SK-N-SH treated with all-trans-retinoic acid at 6 μM for 48 hours (cell line): ENCODE results near the gene WNK2.

Experiments
- ATAC-seq: fragments of 200-7000 bp; cut with Tn5 transposase; 3 replicates; pipeline ENCODE4 v1.9.1; 2020; ENCODE audit warnings: mild to moderate bottlenecking, moderate library complexity
- ARNTL ChIP-seq: fragments of 450-650 bp; formaldehyde crosslinking; IDR thresholded peaks from 2 replicates; pipeline ENCODE4 v1.5.0; 2020; ENCODE audit warnings: low read depth, mild to moderate bottlenecking, moderate library complexity, borderline replicate concordance
- BACH2 ChIP-seq: fragments of 250-450 bp; sonication (Bioruptor Pico); IDR thresholded peaks from 2 replicates; pipeline ENCODE4 v1.9.0; 2021; ENCODE audit warnings: mild to moderate bottlenecking, borderline replicate concordance
- CREB5 ChIP-seq: fragments of 250-450 bp; sonication (Bioruptor Pico); IDR thresholded peaks from 2 replicates; pipeline ENCODE4 v1.5.1; 2020; ENCODE audit warnings: low read depth, mild to moderate bottlenecking, moderate library complexity
- CSDC2 ChIP-seq: fragments of 250-450 bp; sonication (Bioruptor Pico); IDR thresholded peaks from 2 replicates; pipeline ENCODE4 v1.5.0; 2020; ENCODE audit warnings: mild to moderate bottlenecking, moderate library complexity
- ISL1 ChIP-seq: fragments of 250-450 bp; sonication (Bioruptor Pico); IDR thresholded peaks from 2 replicates; pipeline ENCODE4 v2.1.2; 2022; ENCODE audit warnings: mild to moderate bottlenecking, moderate library complexity
- OSR1 ChIP-seq: fragments of 250-450 bp; sonication (Bioruptor Pico); IDR thresholded peaks from 2 replicates; pipeline ENCODE4 v1.8.0; 2022; ENCODE audit warnings: moderate library complexity, mild to moderate bottlenecking, inconsistent platforms
- PATZ1 ChIP-seq: fragments of 250-450 bp; sonication (Bioruptor Pico); IDR thresholded peaks from 2 replicates; pipeline ENCODE4 v1.8.0; 2020; ENCODE audit warnings: mild to moderate bottlenecking, moderate library complexity, borderline replicate concordance
- PPARA ChIP-seq: fragments of 250-450 bp; sonication (Bioruptor Pico); IDR thresholded peaks from 2 replicates; pipeline ENCODE4 v1.5.0; 2020; ENCODE audit warnings: mild to moderate bottlenecking, borderline replicate concordance
- RARB ChIP-seq: fragments of 250-450 bp; sonication (Bioruptor Pico); IDR thresholded peaks from 2 replicates; pipeline ENCODE4 v1.8.0; 2021; ENCODE audit warnings: mild to moderate bottlenecking, moderate library complexity
- SNAI2 ChIP-seq: fragments of 250-450 bp; sonication (Bioruptor Pico); IDR thresholded peaks from 2 replicates; pipeline ENCODE4 v1.5.0; 2020; ENCODE audit warnings: mild to moderate bottlenecking, moderate library complexity
- TCF4 ChIP-seq: fragments of 250-450 bp; sonication (Bioruptor Pico); IDR thresholded peaks from 2 replicates; pipeline ENCODE4 v1.8.0; 2021; ENCODE audit warnings: mild to moderate bottlenecking, moderate library complexity, borderline replicate concordance
- TOX ChIP-seq: fragments of 250-450 bp; sonication (Bioruptor Pico); IDR thresholded peaks from 2 replicates; pipeline ENCODE4 v1.8.0; 2021; ENCODE audit warnings: mild to moderate bottlenecking, moderate library complexity, borderline replicate concordance
- ZC3H10 ChIP-seq: fragments of 250-450 bp; sonication (Bioruptor Pico); IDR thresholded peaks from 2 replicates; pipeline ENCODE4 v1.5.1; 2021; ENCODE audit warnings: mild to moderate bottlenecking, moderate library complexity
- ZFP30 ChIP-seq: fragments of 450-650 bp; formaldehyde crosslinking; IDR thresholded peaks from 2 replicates; pipeline ENCODE4 v1.5.0; 2022; ENCODE audit warnings: mild to moderate bottlenecking, moderate library complexity
- ZNF565 ChIP-seq: fragments of 450-650 bp; formaldehyde crosslinking; conservative IDR thresholded peaks from 2 replicates; pipeline ENCODE4 v1.5.0; 2020; ENCODE audit warnings: low read depth, mild to moderate bottlenecking, moderate library complexity
- ZNF70 ChIP-seq: fragments of 450-650 bp; formaldehyde crosslinking; IDR thresholded peaks from 2 replicates; pipeline ENCODE4 v1.5.0; 2020; ENCODE audit warnings: mild to moderate bottlenecking, moderate library complexity
- TF ChIP-seq, protein P1 (sequence below): fragments of 250-450 bp; sonication (Bioruptor Pico); IDR thresholded peaks from 2 replicates; pipeline ENCODE4 v1.8.0; 2021; ENCODE audit warnings: low read depth, mild to moderate bottlenecking, moderate library complexity, borderline replicate concordance

Gene WNK2

GRCh38 chr9:93246111-93246510 lies 62.2 kb downstream of the WNK2 start:
- TF ChIP-seq RARB (CRISPR knock-in tag): no peak
- no peak for TF ChIP-seq BACH2 (CRISPR knock-in tag)
- no peak for TF ChIP-seq ZNF565 (CRISPR knock-in tag)
- TF ChIP-seq, all 23 proteins: peak for 0
- ATAC-seq: no peak

DNA sequence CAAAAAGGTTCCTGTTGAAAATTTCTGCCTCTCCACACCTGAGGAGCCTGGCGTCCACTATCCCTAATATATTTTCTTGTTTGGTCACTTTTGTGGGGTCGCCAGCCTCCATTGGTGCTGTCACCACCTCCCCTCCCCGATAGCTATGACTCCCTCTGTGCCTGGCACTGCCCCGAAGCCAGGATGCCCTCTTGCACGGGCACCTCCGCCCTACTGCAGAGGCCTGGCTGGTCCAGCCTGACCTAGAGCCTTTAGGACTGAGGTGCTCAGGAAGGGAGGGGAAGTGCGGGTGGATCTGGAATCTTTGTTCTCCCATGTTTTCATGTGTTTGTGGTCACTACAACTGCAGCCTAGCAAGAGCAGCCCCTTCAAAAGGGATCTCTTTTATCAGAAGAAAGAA lies 62.6 kb downstream of the WNK2 start:
- ATAC-seq: no peak
- TF ChIP-seq PATZ1 (CRISPR knock-in tag): no peak
- TF ChIP-seq ISL1 (CRISPR knock-in tag): no peak
- TF ChIP-seq CREB5 (CRISPR knock-in tag): no peak
- TF ChIP-seq ZFP30: no peak
- TF ChIP-seq CSDC2 (CRISPR knock-in tag): no peak
- TF ChIP-seq TOX (CRISPR knock-in tag): no peak
- no peak for TF ChIP-seq OSR1 (CRISPR knock-in tag)
- TF ChIP-seq TCF4: no peak
- TF ChIP-seq ARNTL (CRISPR knock-in tag): no peak

DNA sequence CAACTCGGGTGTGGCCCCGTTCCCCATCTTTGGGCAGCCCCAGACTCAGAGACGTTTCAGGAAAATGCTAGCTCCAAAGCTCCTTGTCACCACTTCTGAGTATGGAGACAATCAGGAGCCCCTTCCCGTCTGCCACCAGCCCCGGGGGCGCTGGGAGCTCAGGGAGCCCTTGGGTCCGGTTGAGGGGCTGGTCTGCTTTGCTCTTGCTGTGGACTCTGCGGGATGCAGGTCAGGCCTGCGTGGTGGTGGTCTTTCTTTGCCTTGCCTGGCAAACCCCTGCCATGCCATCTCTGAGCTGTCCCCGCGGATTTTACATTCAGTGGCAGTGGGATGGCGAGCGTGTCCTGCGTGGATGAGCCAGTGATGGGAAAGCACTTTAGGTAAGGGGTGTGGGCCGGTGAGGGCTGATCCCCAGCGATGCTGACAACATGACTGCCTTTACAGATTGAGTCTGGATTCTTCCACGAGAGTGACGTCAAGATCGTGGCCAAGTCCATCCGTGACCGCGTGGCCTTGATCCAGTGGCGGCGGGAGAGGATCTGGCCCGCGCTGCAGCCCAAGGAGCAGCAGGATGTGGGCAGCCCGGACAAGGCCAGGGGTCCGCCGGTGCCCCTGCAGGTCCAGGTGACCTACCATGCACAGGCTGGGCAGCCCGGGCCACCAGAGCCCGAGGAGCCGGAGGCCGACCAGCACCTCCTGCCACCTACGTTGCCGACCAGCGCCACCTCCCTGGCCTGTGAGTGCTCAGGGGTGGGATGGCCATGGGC lies 63.3 kb downstream of the WNK2 start:
- TF ChIP-seq BACH2 (CRISPR knock-in tag) (no peak), ZC3H10 (CRISPR knock-in tag) (no peak), PPARA (no peak), ZNF70 (CRISPR knock-in tag) (no peak), TCF4 (no peak), PATZ1 (CRISPR knock-in tag) (no peak), ISL1 (CRISPR knock-in tag) (no peak), RARB (CRISPR knock-in tag) (no peak), CSDC2 (CRISPR knock-in tag) (no peak), SNAI2 (CRISPR knock-in tag) (no peak)
- ATAC-seq: no peak

GRCh38 chr9:93247892-93248291 lies 64.0 kb downstream of the WNK2 start:
- TF ChIP-seq ZFP30: no peak
- no peak for TF ChIP-seq ZNF70 (CRISPR knock-in tag)
- no peak for TF ChIP-seq TOX (CRISPR knock-in tag)
- no peak for TF ChIP-seq TCF4
- TF ChIP-seq BACH2 (CRISPR knock-in tag): no peak
- no peak for TF ChIP-seq PATZ1 (CRISPR knock-in tag)
- TF ChIP-seq PPARA: no peak
- TF ChIP-seq OSR1 (CRISPR knock-in tag): no peak
- TF ChIP-seq CREB5 (CRISPR knock-in tag): no peak
- TF ChIP-seq, protein P1, sequence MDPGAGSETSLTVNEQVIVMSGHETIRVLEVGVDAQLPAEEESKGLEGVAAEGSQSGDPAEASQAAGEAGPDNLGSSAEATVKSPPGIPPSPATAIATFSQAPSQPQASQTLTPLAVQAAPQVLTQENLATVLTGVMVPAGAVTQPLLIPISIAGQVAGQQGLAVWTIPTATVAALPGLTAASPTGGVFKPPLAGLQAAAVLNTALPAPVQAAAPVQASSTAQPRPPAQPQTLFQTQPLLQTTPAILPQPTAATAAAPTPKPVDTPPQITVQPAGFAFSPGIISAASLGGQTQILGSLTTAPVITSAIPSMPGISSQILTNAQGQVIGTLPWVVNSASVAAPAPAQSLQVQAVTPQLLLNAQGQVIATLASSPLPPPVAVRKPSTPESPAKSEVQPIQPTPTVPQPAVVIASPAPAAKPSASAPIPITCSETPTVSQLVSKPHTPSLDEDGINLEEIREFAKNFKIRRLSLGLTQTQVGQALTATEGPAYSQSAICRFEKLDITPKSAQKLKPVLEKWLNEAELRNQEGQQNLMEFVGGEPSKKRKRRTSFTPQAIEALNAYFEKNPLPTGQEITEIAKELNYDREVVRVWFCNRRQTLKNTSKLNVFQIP (CRISPR knock-in tag): no peak
- ATAC-seq: no peak
